Middle frontal gyrus (tissue), 1 donor: ENCODE measurements around the gene RAB2B.
"Not testable (repeated sequence)": the region's sequence is repeated elsewhere in the genome, so short reads cannot be mapped to it uniquely, and the experiment has no call there.

Experiments used
- DNase-seq: peaks from one replicate; pipeline ENCODE4 v3.0.0-alpha.2; 2015; ENCODE audit warnings: low spot score; ENCODE audit errors: extremely low spot score

Gene RAB2B

DNA sequence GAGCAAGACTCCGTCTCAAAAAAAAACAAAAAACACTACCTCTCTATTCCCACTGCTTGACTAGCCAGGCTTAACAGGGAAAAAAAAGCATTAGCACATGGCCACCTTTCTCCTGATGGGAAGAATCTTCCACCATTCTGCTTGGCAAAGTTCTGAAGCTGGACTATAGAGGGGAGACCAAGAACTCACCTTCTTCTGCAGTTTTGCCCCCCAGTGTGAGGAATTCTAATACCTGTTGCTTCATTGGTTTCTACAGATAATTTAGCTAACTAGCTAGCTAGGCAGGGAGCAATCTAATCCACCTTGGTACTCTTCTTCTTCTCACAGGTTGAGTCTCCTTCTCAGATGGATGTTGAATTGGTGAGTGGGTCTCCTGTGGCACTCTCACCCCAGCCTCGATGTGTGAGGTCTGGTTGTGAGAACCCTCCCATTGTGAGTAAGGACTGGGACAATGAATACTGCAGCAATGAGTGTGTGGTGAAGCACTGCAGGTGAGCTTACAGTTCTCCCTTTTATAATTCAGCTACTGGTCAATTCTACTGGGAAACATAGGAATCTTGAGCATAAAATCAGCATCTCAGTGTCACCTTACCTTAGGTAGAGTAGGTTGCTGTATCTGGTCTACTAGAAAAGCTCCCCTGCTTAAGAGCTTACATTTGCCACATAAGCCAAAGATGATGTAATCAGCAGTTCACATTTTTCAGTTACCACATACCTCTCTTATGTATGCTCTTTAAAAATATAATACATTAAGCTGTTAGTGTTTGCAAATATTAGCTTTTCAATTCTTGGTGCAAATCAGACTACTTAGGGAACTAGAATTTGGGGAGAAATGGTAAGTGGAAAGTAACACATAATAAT lies 18.4 kb upstream of the RAB2B start:
- DNase-seq = no peak

- DNase-seq = no peak
These were observed 9.9 kb upstream of the RAB2B start for GRCh38 chr14:21486640-21487087.

DNA sequence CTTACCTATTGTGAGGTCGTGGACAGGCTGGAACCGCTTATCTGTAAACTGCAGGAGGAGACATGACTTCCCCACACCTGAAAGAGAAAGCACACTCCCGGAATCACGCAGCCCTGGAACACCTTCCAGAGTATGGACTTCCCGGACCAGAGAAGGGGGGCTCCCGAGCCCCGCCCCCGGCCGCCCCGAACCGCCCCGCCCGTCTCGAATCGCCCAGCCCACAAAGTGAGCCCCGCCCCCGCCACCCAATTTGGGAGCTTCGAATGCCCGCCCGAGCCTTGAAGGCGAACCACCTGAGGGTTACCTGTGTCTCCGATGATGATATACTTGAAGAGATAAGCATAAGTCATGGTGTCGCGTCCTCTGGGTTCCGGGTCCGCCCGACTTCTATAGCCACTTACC lies 235 bp downstream of the RAB2B start:
- DNase-seq = peak; percentile 17

- no peak for DNase-seq
These were observed 814 bp downstream of the RAB2B start for GRCh38 chr14:21475767-21476522.

- DNase-seq = no peak
These were observed 9.1 kb downstream of the RAB2B start for GRCh38 chr14:21467616-21468015.

DNA sequence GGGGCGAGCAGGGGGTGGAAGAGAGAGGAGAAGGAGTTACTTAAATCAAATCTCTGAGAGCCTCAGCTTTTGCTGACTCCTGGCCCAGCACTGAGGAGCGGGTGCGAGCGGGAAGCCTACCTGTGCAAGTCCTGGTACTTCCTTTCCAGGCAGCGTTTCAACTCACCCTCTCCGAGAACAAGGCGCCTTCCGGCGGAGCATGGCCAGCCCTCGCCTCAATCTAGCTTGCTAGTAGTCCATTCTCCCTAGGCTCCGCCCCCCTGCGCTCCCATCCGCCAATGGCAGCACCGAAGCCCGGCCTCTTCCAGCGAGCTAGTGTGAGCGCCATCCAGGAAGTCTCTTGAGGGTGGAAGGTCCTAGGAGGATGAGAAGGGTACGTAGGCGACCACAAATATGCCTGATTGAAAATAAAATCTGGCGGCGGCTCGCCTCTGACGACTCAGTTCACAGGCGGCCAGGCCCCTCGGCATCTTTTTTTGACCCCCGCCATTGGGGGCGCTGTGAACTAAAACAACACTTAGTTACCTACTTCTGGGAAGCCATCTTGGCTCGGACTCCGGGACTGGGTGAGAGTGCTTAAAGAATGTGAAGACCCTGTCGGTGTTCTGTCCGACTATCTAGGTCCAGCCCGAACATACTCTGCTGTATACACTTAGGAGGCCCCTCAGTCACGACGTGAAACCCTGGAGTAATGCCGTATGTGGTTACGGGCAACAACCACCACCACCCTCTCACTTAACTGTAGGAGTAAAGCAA lies 20.7 kb downstream of the RAB2B start, which contains the start of gene CHD8:
CHD8 (minus strand) TSS at position 212 of the 756 bp plus-strand sequence. CDS start 24,480 bp downstream, outside the sequence.
- DNase-seq = peak; percentile 99

DNA sequence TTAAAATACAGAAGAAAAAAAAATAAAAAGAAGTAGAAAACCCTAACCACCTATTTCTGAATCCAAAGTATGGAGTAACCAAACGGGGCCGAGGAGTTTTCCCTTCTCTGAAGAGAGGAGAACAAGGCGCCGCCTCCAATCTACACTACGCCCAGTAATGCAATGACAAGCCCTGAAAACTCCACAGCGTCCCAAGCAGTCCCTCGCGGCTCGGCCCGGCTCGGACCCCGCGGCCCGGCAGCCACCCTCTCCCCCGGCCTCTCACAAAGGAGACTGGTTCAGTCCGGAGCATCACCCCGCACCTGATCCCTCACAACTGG lies 21.2 kb downstream of the RAB2B start:
- no peak for DNase-seq

DNA sequence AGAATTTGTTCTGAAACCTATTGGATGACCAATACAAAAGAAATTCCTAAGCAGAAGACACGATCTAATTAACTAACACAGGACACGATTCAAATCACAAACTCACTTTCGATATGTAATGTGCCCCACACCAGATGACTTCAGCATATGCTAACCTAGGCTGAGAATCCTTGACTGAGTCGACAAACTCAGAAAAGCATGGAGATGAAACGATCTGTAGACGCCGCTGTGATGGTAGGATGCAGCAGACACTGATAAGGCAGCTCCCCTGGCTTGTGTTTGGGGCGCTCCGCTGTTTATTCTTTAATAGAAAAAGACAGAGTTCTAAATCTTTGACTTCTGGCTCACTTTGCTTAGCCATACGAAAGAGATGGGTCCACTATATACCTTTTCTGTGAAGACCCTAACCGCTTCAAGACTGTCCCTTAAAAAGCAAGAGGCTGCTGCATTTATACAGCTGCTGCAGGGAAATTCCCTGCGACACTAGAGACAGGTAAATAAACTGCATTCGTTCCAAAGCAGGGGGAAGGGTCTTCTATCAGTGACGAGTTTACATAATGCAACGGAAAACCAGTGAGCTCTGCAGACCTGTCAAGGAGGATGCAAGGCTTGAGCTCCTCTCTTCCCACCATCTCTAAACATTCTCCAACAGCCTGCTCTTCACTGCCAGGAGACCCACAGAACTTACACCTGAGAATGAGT lies 21.8 kb downstream of the RAB2B start:
- DNase-seq = no peak

DNA sequence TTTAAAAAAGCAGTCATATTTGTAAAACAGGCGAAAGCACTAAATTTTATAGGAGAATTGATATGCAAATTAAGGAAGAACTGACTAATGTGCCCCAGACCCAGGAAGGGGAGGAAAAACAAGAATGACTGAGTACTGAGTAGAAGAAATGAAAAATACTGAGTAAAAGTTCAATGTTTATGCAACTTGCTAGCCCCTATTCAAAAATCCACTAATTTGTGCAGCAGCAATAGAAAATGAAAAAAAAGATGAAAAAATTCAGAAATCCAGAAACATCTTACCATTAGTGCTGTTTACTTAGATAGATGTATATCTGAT lies 26.9 kb downstream of the RAB2B start:
- no peak for DNase-seq

GRCh38 chr14:21442657-21443056 lies 34.1 kb downstream of the RAB2B start:
- not testable (repeated sequence) for DNase-seq

- DNase-seq = no peak
These were observed 35.9 kb downstream of the RAB2B start for GRCh38 chr14:21440859-21441258.

GRCh38 chr14:21437063-21437901 lies 39.5 kb downstream of the RAB2B start:
- peak; percentile 95 for DNase-seq

GRCh38 chr14:21436567-21437062 lies 40.1 kb downstream of the RAB2B start:
- DNase-seq = no peak

GRCh38 chr14:21431126-21431525 lies 45.6 kb downstream of the RAB2B start:
- DNase-seq = no peak

DNA sequence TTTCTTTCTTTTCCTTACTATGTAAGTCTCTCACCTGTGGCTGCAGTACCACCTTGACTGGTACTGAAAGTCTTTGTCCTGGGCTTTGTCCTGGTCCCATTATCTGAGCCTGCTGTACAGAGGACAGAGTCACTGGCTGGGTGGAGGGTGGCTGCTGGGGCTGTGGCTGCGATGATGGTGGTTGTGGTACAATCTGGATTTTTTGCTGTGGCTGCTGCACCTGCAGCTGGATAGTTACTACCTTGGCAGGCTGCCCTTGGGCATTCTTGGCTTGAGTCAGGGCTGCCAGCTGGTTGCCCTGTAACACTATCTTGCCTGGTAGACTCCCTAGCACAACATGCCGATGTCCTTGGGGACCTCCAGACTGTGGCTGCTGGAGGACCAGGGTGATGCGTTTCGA lies 47.8 kb downstream of the RAB2B start:
- no peak for DNase-seq

- DNase-seq = no peak
These were observed 50.1 kb downstream of the RAB2B start for GRCh38 chr14:21426692-21427091.

DNA sequence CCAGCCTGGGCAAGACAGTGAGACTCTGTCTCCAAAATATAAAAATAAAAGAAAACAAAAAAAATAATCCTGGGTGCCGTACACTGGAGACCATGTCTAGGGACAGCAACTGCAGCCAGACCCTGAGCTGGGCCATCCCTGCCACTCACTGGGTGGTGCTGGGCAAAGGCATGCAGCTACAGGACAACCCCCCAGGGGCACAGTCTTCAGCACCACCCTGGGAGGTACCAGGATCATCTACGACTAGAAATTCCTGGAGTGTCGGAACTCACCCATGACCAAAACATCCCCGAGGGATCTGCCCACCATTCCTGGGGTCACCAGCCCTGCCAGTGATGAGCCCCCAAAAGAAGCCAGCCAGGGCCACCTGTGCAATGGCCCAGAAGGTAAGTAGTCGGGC lies 57.2 kb downstream of the RAB2B start:
- DNase-seq = no peak

DNA sequence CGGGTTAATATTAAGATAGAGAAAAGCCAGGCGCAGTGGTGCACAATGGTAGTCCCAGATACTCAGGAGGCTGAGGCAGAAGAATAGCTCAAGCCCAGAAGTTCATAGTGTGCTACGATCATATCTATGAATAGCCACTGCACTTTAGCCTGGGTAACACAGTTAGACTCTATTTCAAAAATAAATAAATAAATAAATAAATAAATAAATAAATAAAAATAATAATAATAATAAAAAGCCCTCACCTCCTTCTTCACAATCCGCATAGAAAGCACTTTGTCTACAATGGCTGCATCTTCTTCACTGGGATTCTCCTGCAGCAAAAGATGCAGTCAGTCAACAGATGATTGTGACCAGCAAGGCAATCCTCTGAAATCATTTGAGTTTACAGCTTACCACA lies 61.4 kb downstream of the RAB2B start:
- no peak for DNase-seq

DNA sequence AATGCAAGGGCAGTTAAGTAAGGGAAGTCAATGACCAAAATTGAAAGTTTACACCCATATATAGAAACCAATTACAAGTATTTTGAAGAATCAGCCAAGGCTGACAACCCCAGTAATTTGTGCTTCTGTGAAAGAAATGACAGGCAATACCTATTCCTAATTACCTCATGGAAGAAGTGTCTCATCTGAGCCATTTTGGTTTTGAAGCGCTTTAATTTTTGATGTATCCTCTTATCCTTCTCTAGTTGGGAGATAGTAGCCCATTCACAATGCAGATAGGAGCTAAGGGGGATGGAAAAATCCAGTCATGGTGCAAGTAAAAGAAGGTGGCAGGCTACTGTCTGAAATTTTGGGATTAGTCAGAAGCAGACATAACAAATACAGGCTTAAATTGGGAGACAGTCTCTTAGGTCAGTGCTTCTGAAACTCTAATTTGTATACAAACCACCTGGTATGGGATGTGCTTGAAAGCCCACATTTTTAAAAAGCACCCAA lies 62.6 kb downstream of the RAB2B start:
- DNase-seq = no peak
